ENCODE results near the gene C8G.

C8G gene

GRCh38 chr9:136974817-136975535 lies 29.9 kb downstream of the C8G start:
- Mint-ChIP-seq H3K27me3 (no peaks in the 10 kb centered on the region), H3K36me3 (no peaks in the 10 kb centered on the region), H3K4me3 (no peak overlapping the region), H3K9me3 (no peaks in the 10 kb centered on the region), H3K27ac (no peak overlapping the region), H3K4me1 (peaks cover 7% of the 10 kb centered on the region)

DNA sequence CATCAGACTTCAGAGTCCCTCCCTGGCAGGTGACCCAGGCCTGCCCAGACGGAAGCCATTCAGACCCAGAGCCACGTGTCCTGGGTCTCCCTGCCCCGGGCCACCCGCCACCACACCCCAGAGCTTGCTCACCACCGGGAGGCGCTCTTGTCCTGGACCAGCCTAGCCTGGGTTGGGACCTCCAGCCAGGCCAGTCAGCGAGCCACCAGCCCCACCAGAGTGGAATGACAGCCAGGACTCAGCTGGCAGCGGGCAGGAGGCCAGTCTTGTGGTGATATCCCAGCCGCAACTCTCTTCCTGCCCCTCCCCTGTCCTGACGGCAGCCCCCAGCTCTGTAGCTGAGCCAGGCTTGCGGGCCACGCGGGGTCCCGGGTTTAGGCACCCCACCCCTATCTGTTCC lies 30.6 kb downstream of the C8G start:
- H3K4me3 Mint-ChIP-seq = no peak overlapping the region
- H3K36me3 Mint-ChIP-seq = no peaks in the 10 kb centered on the region
- H3K9me3 Mint-ChIP-seq = no peaks in the 10 kb centered on the region
- peaks cover 7% of the 10 kb centered on the region for H3K4me1 Mint-ChIP-seq
- H3K27me3 Mint-ChIP-seq = no peaks in the 10 kb centered on the region
- H3K27ac Mint-ChIP-seq = no peak overlapping the region

DNA sequence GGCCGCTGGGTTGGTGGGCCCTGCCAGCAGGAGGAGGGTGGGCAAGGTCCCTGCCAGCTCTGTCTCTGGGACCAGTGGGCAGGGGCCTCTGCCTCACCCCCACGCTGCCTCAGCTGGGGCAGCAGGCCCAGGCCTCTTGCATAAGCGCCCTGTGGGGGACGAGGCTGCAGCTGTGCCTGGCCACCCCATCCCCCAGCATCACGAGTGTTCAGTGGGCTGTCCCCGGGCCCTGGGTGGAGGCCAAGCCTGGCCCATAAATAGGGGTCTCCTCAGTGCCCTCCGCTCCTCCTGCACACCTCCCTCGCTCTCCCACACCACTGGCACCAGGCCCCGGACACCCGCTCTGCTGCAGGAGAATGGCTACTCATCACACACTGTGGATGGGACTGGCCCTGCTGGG lies 32.2 kb downstream of the C8G start, which contains the start of gene PTGDS:
Gene PTGDS (plus strand): TSS at position 282 of the 400 bp plus-strand sequence. CDS start 75 bp downstream, at position 357.
- Mint-ChIP-seq H3K36me3 (no peaks in the 10 kb centered on the region), H3K27ac (no peak within 1 kb of the TSS), H3K4me1 (peaks cover 7% of the 10 kb centered on the region), H3K4me3 (peak within 1 kb of the TSS; percentile 26), H3K9me3 (no peaks in the 10 kb centered on the region), H3K27me3 (no peaks in the 10 kb centered on the region)

DNA sequence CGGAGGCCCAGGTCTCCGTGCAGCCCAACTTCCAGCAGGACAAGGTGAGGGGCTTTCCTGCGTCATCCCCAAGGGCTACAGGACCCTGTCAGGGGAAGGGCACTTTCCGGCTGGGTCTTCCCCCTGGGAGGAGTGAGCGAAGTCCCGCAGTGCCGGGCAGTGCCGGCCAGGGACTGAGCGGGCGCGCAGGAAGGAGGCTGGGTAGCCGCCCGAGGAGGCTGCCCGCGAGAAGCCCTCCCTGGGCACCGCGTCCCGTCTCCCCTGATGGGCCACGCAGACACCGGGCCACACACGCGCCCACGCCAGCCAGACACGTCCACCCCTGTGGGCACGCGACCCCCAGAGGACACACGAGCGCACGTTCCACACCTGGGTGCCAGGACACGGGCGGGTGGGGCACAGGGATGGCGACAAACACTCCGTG lies 32.6 kb downstream of the C8G start:
- Mint-ChIP-seq H3K27ac (no peak overlapping the region), H3K9me3 (no peaks in the 10 kb centered on the region), H3K4me3 (no peak overlapping the region), H3K4me1 (peaks cover 7% of the 10 kb centered on the region), H3K27me3 (no peaks in the 10 kb centered on the region), H3K36me3 (no peaks in the 10 kb centered on the region)

- H3K4me3 Mint-ChIP-seq = no peak overlapping the region
- H3K27me3 Mint-ChIP-seq = no peaks in the 10 kb centered on the region
- no peaks in the 10 kb centered on the region for H3K36me3 Mint-ChIP-seq
- no peaks in the 10 kb centered on the region for H3K9me3 Mint-ChIP-seq
- H3K4me1 Mint-ChIP-seq = peaks cover 7% of the 10 kb centered on the region
- H3K27ac Mint-ChIP-seq = no peak overlapping the region
Measured at GRCh38 chr9:136978073-136978864, 33.2 kb downstream of the C8G start.

GRCh38 chr9:136978865-136979544 lies 34.0 kb downstream of the C8G start:
- no peaks in the 10 kb centered on the region for H3K36me3 Mint-ChIP-seq
- H3K4me3 Mint-ChIP-seq = no peak overlapping the region
- peaks cover 10% of the 10 kb centered on the region for H3K4me1 Mint-ChIP-seq
- no peak overlapping the region for H3K27ac Mint-ChIP-seq
- no peaks in the 10 kb centered on the region for H3K9me3 Mint-ChIP-seq
- peaks cover 3% of the 10 kb centered on the region for H3K27me3 Mint-ChIP-seq

- no peaks in the 10 kb centered on the region for H3K9me3 Mint-ChIP-seq
- no peak overlapping the region for H3K4me3 Mint-ChIP-seq
- no peaks in the 10 kb centered on the region for H3K36me3 Mint-ChIP-seq
- no peak overlapping the region for H3K27ac Mint-ChIP-seq
- H3K4me1 Mint-ChIP-seq = peaks cover 8% of the 10 kb centered on the region
- H3K27me3 Mint-ChIP-seq = peaks cover 4% of the 10 kb centered on the region
Measured at GRCh38 chr9:136979769-136980587, 34.9 kb downstream of the C8G start.

- no peak overlapping the region for H3K27ac Mint-ChIP-seq
- H3K27me3 Mint-ChIP-seq = peaks cover 4% of the 10 kb centered on the region
- H3K9me3 Mint-ChIP-seq = no peaks in the 10 kb centered on the region
- H3K4me3 Mint-ChIP-seq = no peak overlapping the region
- no peaks in the 10 kb centered on the region for H3K36me3 Mint-ChIP-seq
- H3K4me1 Mint-ChIP-seq = peaks cover 3% of the 10 kb centered on the region
Measured at GRCh38 chr9:136980669-136981478, 35.8 kb downstream of the C8G start.

GRCh38 chr9:136981588-136982231 lies 36.7 kb downstream of the C8G start:
- Mint-ChIP-seq H3K36me3 (no peaks in the 10 kb centered on the region), H3K4me1 (peaks cover 3% of the 10 kb centered on the region), H3K9me3 (no peaks in the 10 kb centered on the region), H3K27me3 (peaks cover 4% of the 10 kb centered on the region), H3K27ac (no peak overlapping the region), H3K4me3 (no peak overlapping the region)

DNA sequence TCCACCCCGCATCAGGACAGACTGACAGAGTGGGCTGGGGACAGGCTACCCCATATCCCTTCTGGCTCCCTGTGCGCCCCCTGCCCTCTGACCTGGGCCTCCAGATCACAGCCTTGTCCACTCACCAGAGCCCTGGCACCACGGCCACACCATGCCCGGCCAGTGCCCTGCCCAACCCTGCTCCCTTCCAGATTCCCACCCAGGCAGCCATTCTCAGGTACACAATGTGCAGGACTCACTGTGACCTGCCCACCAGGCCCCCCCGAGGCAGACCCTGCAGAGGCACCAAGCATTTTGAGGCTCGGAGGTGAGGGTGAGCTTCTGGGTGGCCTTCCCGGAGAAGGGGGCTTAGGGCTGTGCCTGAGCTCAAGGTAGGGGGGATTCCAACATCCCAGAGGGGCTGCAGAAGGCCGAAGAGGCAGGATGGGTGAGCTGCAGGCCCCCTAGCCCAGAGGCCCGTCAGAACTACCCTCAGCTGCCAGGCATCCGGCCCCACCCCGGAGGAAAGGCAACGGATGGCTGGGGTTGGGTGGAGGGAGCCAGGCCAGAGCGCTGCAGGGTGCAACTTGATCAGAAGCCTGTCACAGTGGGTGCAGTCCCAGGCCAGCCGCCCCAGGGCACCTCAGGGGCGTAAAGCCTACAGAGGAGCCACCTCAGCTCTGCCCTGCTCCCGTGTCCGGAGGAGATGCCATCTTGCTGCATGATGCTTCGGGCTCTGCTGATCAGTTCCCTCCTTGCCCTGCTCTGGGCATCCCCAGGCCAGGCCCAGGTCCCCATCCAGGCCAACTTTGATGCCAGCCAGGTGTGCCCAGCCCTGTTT lies 37.4 kb downstream of the C8G start, which contains the start of gene LCNL1:
Gene LCNL1 (plus strand): TSS at position 762 of the 820 bp plus-strand sequence. CDS start 594 bp downstream, outside the sequence.
- Mint-ChIP-seq H3K27me3 (peaks cover 4% of the 10 kb centered on the region), H3K9me3 (no peaks in the 10 kb centered on the region), H3K4me3 (no peak within 1 kb of the TSS), H3K4me1 (peaks cover 3% of the 10 kb centered on the region), H3K27ac (peak within 1 kb of the TSS; percentile 12), H3K36me3 (no peaks in the 10 kb centered on the region)

GRCh38 chr9:136983167-136983566 lies 38.1 kb downstream of the C8G start:
- peaks cover 4% of the 10 kb centered on the region for H3K27me3 Mint-ChIP-seq
- no peak overlapping the region for H3K27ac Mint-ChIP-seq
- H3K36me3 Mint-ChIP-seq = no peaks in the 10 kb centered on the region

DNA sequence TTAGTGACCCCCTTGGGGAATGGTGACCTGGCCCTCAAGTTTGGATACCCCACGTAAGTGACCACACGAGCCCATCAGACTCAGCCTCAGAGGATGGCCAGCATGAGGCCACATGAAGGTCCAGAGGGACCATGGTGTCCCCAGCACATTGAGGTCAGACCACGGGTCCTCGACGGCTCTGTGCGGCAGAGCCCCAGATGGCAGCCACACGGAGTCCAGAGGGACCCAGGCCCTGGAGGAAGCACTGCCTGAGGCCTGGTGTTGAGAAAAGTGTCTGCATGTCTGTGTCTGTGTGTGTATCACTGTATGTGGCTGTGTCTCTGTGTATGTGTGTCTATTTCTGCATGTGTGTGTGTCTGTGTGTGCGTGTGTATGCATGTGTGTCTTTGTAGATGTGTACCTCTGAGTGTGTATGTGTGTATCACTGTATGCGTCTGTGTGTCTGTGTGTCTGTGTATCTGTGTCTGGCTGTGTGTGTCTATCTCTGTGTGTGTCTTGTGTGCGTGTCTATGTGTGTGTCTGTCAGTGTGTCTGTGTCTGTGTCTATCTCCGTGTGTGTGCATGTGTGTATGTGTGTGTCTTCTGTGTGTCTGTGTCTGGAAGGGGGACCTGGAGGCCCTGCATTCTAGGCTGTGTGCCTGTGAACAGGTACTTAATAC lies 38.7 kb downstream of the C8G start:
- no peaks in the 10 kb centered on the region for H3K9me3 Mint-ChIP-seq
- H3K4me3 Mint-ChIP-seq = no peak overlapping the region
- H3K4me1 Mint-ChIP-seq = peaks cover 3% of the 10 kb centered on the region
- H3K27me3 Mint-ChIP-seq = peaks cover 4% of the 10 kb centered on the region
- no peaks in the 10 kb centered on the region for H3K36me3 Mint-ChIP-seq
- no peak overlapping the region for H3K27ac Mint-ChIP-seq

More at GRCh38 chr9:136983167-136983566, 38.1 kb downstream of the C8G start:
- H3K4me3 Mint-ChIP-seq = no peak overlapping the region
- H3K9me3 Mint-ChIP-seq = no peaks in the 10 kb centered on the region
- H3K4me1 Mint-ChIP-seq = peaks cover 3% of the 10 kb centered on the region

DNA sequence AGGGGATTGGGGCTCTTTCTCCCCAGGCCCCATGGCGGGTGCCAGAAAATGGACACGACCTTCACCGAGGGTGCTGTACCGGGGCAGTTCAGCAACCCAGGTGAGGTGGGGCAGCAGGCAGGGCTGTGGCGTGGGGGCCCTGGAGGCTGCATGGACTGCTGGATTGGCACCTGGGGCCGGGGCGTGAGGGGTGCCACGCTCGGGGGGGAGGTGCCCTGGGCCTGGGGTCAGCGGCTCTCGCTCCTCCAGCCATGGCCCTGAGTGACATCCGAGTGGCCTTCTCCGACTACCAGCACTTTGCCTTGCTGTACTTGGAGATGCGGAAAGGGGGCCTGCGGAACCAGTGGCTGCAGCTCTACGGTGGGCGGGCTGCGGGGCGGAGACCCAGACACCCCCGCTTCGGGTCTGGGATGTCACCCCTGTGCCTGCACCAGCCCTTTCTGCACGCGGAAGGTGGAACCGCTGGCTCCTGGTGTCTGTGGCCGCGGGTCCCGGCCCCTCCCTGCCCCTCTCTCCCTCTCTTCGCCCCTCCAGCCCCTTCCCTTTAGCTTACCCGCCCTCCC lies 39.5 kb downstream of the C8G start:
- Mint-ChIP-seq H3K9me3 (no peaks in the 10 kb centered on the region), H3K27me3 (peaks cover 4% of the 10 kb centered on the region), H3K36me3 (no peaks in the 10 kb centered on the region), H3K4me3 (no peak overlapping the region), H3K27ac (no peak overlapping the region), H3K4me1 (peaks cover 3% of the 10 kb centered on the region)
